ENCODE data around the gene OR4E2. TPM values are rescaled to one million over a fixed set of nuclear protein-coding genes. Genes with fewer than 3 reads are reported as not detected.
A peak's percentile ranks its signal among the peaks of the same experiment; 100 is the strongest.
"Not testable (repeated sequence)": the region's sequence is repeated elsewhere in the genome, so short reads cannot be mapped to it uniquely, and the experiment has no call there.

OR4E2 gene
- polyA plus RNA-seq, 3 donors from 2014 or later = not detected

DNA sequence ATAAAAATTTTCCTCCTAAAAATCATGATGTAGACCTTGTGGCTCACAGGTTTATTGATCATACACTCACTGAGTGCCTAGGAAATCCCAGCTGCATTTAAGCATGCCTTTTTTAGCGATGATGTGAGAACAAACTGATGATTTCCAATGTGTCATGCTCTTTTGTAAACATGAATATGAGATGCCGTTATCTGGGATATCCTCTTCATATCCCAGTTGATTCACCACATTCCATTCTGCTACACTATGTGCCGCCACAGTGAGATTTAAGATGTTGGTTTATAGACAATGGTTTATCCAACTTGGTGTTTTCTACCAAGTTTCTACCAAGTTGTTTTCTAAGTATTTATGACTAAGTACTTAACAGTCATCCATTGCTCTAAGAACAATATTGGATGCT, 14.7 kb downstream of the OR4E2 start:
- H3K27me3 Mint-ChIP-seq (ENCODE audit: low read depth in 3 of 3) = peaks cover 3 to 17% (median 8%) of the 10 kb centered on the region in 3 donors
- no peaks in the 10 kb centered on the region for H3K36me3 Mint-ChIP-seq
- no peak overlapping the region for H3K27ac Mint-ChIP-seq
- peaks cover 0 to 2% (median 0%) of the 10 kb centered on the region in 6 donors for H3K9me3 Mint-ChIP-seq
- no peaks in the 10 kb centered on the region for H3K4me1 Mint-ChIP-seq
- no peak overlapping the region for H3K4me3 Mint-ChIP-seq
- DNase-seq = no peak

- Mint-ChIP-seq H3K9me3 (peaks cover 0 to 2% (median 0%) of the 10 kb centered on the region in 6 donors), H3K4me3 (no peak overlapping the region), H3K36me3 (no peaks in the 10 kb centered on the region), H3K4me1 (no peaks in the 10 kb centered on the region), H3K27me3 (ENCODE audit: low read depth in 3 of 3) (peaks cover 3 to 16% (median 6%) of the 10 kb centered on the region in 3 donors), H3K27ac (no peak overlapping the region)
- no peak for DNase-seq
These were observed 15.6 kb downstream of the OR4E2 start for GRCh38 chr14:21669284-21669683.

DNA sequence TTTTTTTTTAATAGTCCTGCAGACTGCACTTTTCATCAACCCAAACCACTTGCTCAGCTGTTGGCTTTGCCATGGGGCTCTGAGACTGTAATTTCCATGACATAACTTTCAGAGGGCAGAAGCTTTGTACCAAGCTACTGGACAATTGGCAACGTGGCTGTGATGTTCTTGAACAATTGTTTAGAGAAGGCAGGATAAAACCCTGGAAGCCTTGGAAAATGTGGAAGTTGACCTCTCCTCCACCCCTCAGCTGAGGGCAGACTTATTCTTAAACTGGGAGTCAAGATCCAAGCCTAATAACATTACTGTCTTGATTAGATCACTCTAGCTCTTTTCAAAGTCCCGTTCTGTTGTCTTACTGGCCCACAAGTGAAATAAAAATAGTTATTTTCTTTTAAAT, 17.7 kb downstream of the OR4E2 start:
- Mint-ChIP-seq H3K27me3 (ENCODE audit: low read depth in 3 of 3) (peaks cover 0 to 16% (median 6%) of the 10 kb centered on the region in 3 donors), H3K4me1 (no peaks in the 10 kb centered on the region), H3K4me3 (no peak overlapping the region), H3K27ac (no peak overlapping the region), H3K9me3 (peaks cover 0 to 4% (median 0%) of the 10 kb centered on the region in 6 donors), H3K36me3 (no peaks in the 10 kb centered on the region)
- no peak for DNase-seq

GRCh38 chr14:21672116-21672515, 18.5 kb downstream of the OR4E2 start:
- Mint-ChIP-seq H3K36me3 (no peaks in the 10 kb centered on the region), H3K4me3 (no peak overlapping the region), H3K27ac (no peak overlapping the region), H3K9me3 (peaks cover 0 to 4% (median 0%) of the 10 kb centered on the region in 6 donors), H3K27me3 (ENCODE audit: low read depth in 3 of 3) (peaks cover 0 to 12% (median 6%) of the 10 kb centered on the region in 3 donors), H3K4me1 (no peaks in the 10 kb centered on the region)
- no peak for DNase-seq

- no peak within 1 kb of the TSS for H3K4me3 Mint-ChIP-seq
- H3K4me1 Mint-ChIP-seq = no peaks in the 10 kb centered on the region
- peaks cover 0 to 4% (median 0%) of the 10 kb centered on the region in 6 donors for H3K9me3 Mint-ChIP-seq
- no peak within 1 kb of the TSS for H3K27ac Mint-ChIP-seq
- H3K36me3 Mint-ChIP-seq = no peaks in the 10 kb centered on the region
- DNase-seq = no peak
- H3K27me3 Mint-ChIP-seq (ENCODE audit: low read depth in 3 of 3) = peaks cover 0 to 12% (median 4%) of the 10 kb centered on the region in 3 donors
These were observed 20.1 kb downstream of the OR4E2 start, which contains the start of gene OR4E1 for GRCh38 chr14:21673718-21674117. Gene OR4E1 (minus strand): TSS chr14:21673818. CDS start chr14:21670935, 2,883 bp downstream.

- peaks cover 0 to 4% (median 0%) of the 10 kb centered on the region in 6 donors for H3K9me3 Mint-ChIP-seq
- H3K27me3 Mint-ChIP-seq (ENCODE audit: low read depth in 3 of 3) = peaks cover 0 to 10% (median 3%) of the 10 kb centered on the region in 3 donors
- no peak overlapping the region for H3K27ac Mint-ChIP-seq
- H3K36me3 Mint-ChIP-seq = no peaks in the 10 kb centered on the region
- DNase-seq = no peak
- H3K4me3 Mint-ChIP-seq = no peak overlapping the region
- no peaks in the 10 kb centered on the region for H3K4me1 Mint-ChIP-seq
These were observed 21.9 kb downstream of the OR4E2 start for GRCh38 chr14:21675566-21675965.

- no peaks in the 10 kb centered on the region for H3K4me1 Mint-ChIP-seq
- no peak overlapping the region for H3K4me3 Mint-ChIP-seq
- no peaks in the 10 kb centered on the region for H3K36me3 Mint-ChIP-seq
- peaks cover 0 to 2% (median 0%) of the 10 kb centered on the region in 6 donors for H3K9me3 Mint-ChIP-seq
- DNase-seq = no peak
- H3K27me3 Mint-ChIP-seq (ENCODE audit: low read depth in 3 of 3) = peaks cover 0 to 5% (median under 1%) of the 10 kb centered on the region in 3 donors
- H3K27ac Mint-ChIP-seq = no peak overlapping the region
These were observed 26.4 kb downstream of the OR4E2 start for GRCh38 chr14:21680072-21680471.

DNA sequence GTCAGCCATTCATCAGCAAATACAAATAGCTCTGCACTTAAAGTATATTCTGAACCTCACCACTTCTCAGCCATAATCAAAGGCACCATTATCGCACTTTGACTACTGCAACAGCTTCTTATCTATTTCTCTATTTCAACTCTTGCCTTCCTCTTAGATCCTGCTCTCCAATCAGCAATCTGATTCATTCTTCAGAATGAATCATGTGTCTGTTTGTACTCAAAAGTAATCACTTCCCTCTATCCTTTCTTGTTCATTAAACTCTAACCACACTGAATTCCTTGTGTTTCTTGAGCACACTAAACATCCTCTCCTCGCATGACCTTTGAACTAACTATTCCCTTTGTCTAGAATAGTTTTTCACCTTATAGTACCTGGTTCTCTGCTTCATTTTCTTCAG, 32.8 kb downstream of the OR4E2 start:
- no peak overlapping the region for H3K27ac Mint-ChIP-seq
- no peaks in the 10 kb centered on the region for H3K4me1 Mint-ChIP-seq
- peaks cover 2 to 6% (median 2%) of the 10 kb centered on the region in 3 donors for H3K27me3 Mint-ChIP-seq (ENCODE audit: low read depth in 3 of 3)
- no peak for DNase-seq
- H3K9me3 Mint-ChIP-seq = peaks cover 0 to 6% (median 0%) of the 10 kb centered on the region in 6 donors
- H3K36me3 Mint-ChIP-seq = no peaks in the 10 kb centered on the region
- H3K4me3 Mint-ChIP-seq = no peak overlapping the region

DNA sequence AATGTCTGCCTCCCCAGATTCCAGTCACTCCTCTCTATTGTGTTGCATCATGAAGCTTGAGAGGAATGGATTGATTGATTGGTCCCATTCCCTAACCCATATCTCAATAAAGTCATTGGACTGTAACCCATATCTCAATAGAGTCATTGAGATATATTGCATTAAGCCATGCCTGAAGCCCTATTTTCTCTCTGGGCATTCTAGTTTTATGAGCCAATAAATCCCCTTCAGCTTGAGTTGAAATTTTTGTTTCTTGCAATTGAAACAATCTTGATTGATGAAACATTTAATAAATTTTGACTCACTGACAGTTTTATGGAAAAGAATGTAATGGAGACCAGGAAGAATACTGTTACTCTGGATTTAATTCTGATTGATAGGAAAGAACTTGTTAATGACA, 40.8 kb downstream of the OR4E2 start:
- no peak overlapping the region for H3K27ac Mint-ChIP-seq
- DNase-seq = no peak
- H3K9me3 Mint-ChIP-seq = peaks cover 0 to 4% (median 0%) of the 10 kb centered on the region in 6 donors
- no peaks in the 10 kb centered on the region for H3K36me3 Mint-ChIP-seq
- H3K27me3 Mint-ChIP-seq (ENCODE audit: low read depth in 3 of 3) = peaks cover 2 to 13% (median 3%) of the 10 kb centered on the region in 3 donors
- no peaks in the 10 kb centered on the region for H3K4me1 Mint-ChIP-seq
- H3K4me3 Mint-ChIP-seq = no peak overlapping the region

DNA sequence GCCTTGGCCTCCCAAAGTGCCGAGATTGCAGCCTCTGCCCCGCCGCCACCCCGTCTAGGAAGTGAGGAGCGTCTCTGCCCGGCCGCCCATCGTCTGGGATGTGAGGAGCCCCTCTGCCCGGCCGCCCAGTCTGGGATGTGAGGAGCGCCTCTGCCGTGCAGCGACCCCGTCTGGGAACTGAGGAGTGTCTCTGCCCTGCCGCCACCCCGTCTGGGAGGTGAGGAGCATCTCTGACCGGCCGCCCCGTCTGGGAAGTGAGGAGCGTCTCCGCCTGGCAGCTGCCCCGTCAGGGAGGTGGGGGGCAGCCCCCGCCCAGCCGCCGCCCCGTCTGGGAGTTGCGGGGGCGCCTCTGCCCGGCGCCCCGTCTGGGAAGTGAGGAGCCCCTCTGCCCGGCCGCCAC, 44.0 kb downstream of the OR4E2 start:
- peaks cover 2 to 14% (median 8%) of the 10 kb centered on the region in 3 donors for H3K27me3 Mint-ChIP-seq (ENCODE audit: low read depth in 3 of 3)
- not testable (repeated sequence) for H3K36me3 Mint-ChIP-seq, H3K4me3 Mint-ChIP-seq

DNA sequence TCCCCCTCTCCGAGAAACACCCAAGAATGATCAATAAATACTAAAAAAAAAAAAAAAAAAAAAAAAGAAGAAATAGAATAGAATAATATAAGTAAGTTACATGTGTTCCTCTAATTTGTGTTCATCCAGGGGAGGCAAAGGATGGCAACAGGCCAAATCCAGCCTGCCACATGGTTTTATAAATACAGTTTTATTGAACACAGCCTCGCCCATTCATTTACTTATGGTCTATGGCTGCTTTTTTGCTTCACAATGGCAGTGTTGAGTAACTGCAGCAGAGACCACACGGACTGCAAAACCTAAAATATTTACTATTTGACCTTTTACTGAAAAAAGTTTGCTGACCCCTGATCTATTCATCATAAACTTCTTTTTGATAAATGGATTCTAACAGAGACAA, 44.9 kb downstream of the OR4E2 start:
- not testable (repeated sequence) for H3K27ac Mint-ChIP-seq, H3K36me3 Mint-ChIP-seq, H3K4me3 Mint-ChIP-seq, DNase-seq, H3K4me1 Mint-ChIP-seq, H3K9me3 Mint-ChIP-seq
- H3K27me3 Mint-ChIP-seq (ENCODE audit: low read depth in 3 of 3) = peaks cover 0 to 16% (median 8%) of the 10 kb centered on the region in 3 donors

More for the DNA sequence above, 44.0 kb downstream of the OR4E2 start:
- H3K27ac Mint-ChIP-seq, DNase-seq, H3K4me1 Mint-ChIP-seq, H3K9me3 Mint-ChIP-seq: not testable (repeated sequence)

DNA sequence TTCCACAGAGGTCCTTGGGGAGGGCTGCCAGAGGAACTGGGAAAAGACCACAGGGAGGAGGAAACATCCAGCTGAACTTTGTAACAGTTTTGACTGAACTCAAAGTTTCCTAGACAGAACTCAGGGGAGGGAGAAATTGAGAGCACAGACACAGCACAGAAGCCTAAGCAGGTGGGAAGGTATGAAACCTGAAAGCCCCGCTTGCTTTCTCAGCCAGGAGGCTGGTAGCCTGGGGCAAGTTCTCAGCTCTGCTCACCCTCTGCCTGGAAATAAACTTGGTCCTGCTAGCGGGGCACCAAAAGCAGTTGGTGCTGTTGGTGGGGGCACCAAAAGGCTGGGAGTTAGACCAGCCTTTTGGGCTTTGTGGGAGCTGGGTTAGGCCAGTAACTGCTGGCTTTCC, 45.9 kb downstream of the OR4E2 start:
- DNase-seq = no peak
- peaks cover 0 to 17% (median 8%) of the 10 kb centered on the region in 3 donors for H3K27me3 Mint-ChIP-seq (ENCODE audit: low read depth in 3 of 3)
- H3K36me3 Mint-ChIP-seq = no peaks in the 10 kb centered on the region
- H3K9me3 Mint-ChIP-seq = peaks cover 0 to 3% (median 0%) of the 10 kb centered on the region in 6 donors
- H3K4me3 Mint-ChIP-seq = no peak overlapping the region
- H3K27ac Mint-ChIP-seq = no peak overlapping the region
- peaks cover 11% of the 10 kb centered on the region in 2 donors for H3K4me1 Mint-ChIP-seq

GRCh38 chr14:21702316-21702715, 48.7 kb downstream of the OR4E2 start:
- Mint-ChIP-seq H3K27ac (no peak overlapping the region), H3K27me3 (ENCODE audit: low read depth in 3 of 3) (peaks cover 6 to 14% (median 11%) of the 10 kb centered on the region in 3 donors), H3K36me3 (no peaks in the 10 kb centered on the region), H3K4me3 (no peak overlapping the region), H3K4me1 (peaks cover 12 to 13% of the 10 kb centered on the region in 2 donors), H3K9me3 (peaks cover 0 to 3% (median 0%) of the 10 kb centered on the region in 6 donors)
- no peak for DNase-seq

GRCh38 chr14:21703357-21704326, 50.0 kb downstream of the OR4E2 start:
- Mint-ChIP-seq H3K36me3 (no peaks in the 10 kb centered on the region), H3K27me3 (ENCODE audit: low read depth in 3 of 3) (peaks cover 6 to 18% (median 11%) of the 10 kb centered on the region in 3 donors), H3K9me3 (peaks cover 0 to 4% (median 0%) of the 10 kb centered on the region in 6 donors), H3K4me3 (no peak overlapping the region), H3K4me1 (peaks cover 12 to 13% of the 10 kb centered on the region in 2 donors), H3K27ac (no peak overlapping the region)
- DNase-seq = peak in 2 of 3 donors; percentile 24 to 53
